Nephron (organoid): ENCODE data around the gene MEGF6.

ENCODE experiments used
- H3K27ac Mint-ChIP-seq, 3 experiments: 2 replicates each; pipeline ENCODE4 v1.8.0; 2020; ENCODE audit warnings: mixed read lengths in 3 of 3, mild to moderate bottlenecking in 2 of 3, moderate library complexity in 1 of 3
- H3K27me3 Mint-ChIP-seq: 2 replicates; pipeline ENCODE4 v1.8.0; 2021; ENCODE audit warnings: low read depth, mild to moderate bottlenecking, moderate library complexity, mixed read lengths
- H3K36me3 Mint-ChIP-seq: 2 replicates; pipeline ENCODE4 v1.8.0; 2020; ENCODE audit warnings: low read depth, mixed read lengths
- H3K4me1 Mint-ChIP-seq: 2 replicates; pipeline ENCODE4 v1.8.0; 2020; ENCODE audit warnings: mixed read lengths
- H3K4me3 Mint-ChIP-seq, 3 experiments: 2 replicates each; pipeline ENCODE4 v1.8.0; 2020; ENCODE audit warnings: mild to moderate bottlenecking in 3 of 3, mixed read lengths in 3 of 3, moderate library complexity in 2 of 3
- H3K9me3 Mint-ChIP-seq: 2 replicates; pipeline ENCODE4 v1.8.0; 2020; ENCODE audit warnings: mixed read lengths
- TF ChIP-seq, protein P1 (sequence below), 3 experiments: fragments of 200-600 bp; sonication (generic); IDR thresholded peaks; one replicate each; pipeline ENCODE4 v1.5.0; 2021; ENCODE audit warnings: antibody characterized with exemption in 3 of 3; ENCODE audit not compliant: unreplicated experiment in 3 of 3

The MEGF6 gene

GRCh38 chr1:3645666-3646355 lies 34.5 kb upstream of the MEGF6 start:
- H3K4me3 Mint-ChIP-seq, result no peak overlapping the region
- TF ChIP-seq, protein P1, sequence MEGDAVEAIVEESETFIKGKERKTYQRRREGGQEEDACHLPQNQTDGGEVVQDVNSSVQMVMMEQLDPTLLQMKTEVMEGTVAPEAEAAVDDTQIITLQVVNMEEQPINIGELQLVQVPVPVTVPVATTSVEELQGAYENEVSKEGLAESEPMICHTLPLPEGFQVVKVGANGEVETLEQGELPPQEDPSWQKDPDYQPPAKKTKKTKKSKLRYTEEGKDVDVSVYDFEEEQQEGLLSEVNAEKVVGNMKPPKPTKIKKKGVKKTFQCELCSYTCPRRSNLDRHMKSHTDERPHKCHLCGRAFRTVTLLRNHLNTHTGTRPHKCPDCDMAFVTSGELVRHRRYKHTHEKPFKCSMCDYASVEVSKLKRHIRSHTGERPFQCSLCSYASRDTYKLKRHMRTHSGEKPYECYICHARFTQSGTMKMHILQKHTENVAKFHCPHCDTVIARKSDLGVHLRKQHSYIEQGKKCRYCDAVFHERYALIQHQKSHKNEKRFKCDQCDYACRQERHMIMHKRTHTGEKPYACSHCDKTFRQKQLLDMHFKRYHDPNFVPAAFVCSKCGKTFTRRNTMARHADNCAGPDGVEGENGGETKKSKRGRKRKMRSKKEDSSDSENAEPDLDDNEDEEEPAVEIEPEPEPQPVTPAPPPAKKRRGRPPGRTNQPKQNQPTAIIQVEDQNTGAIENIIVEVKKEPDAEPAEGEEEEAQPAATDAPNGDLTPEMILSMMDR (IDR thresholded peaks at IDR 0.05; ENCODE audit: unreplicated experiment in 3 of 3), result no peak
- peaks cover 25% of the 10 kb centered on the region for H3K36me3 Mint-ChIP-seq
- H3K27me3 Mint-ChIP-seq, result peaks cover 13% of the 10 kb centered on the region
- H3K9me3 Mint-ChIP-seq, result no peaks in the 10 kb centered on the region
- H3K4me1 Mint-ChIP-seq, result peaks cover 16% of the 10 kb centered on the region
- H3K27ac Mint-ChIP-seq, result no peak overlapping the region

DNA sequence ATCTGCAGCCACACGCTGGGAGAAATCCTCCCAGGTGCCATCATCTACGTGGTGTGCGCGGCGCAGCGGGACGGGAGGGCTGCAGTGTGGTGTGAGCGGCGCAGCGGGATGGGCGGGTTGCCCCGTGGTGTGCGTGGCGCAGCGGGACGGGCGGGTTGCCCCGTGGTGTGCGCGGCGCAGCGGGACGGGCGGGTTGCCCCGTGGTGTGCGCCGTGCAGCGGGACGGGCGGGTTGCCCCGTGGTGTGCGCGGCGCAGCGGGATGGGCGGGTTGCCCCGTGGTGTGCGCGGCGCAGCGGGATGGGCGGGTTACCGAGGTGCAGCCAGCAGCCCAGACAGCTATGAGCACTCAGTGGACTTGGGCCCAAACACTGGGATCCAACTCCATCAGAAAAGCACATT lies 33.9 kb upstream of the MEGF6 start:
- no peaks in the 10 kb centered on the region for H3K9me3 Mint-ChIP-seq
- no peak overlapping the region for H3K27ac Mint-ChIP-seq
- peaks cover 8% of the 10 kb centered on the region for H3K27me3 Mint-ChIP-seq
- H3K36me3 Mint-ChIP-seq, result peaks cover 25% of the 10 kb centered on the region
- peaks cover 13% of the 10 kb centered on the region for H3K4me1 Mint-ChIP-seq
- TF ChIP-seq, protein P1 (IDR thresholded peaks at IDR 0.05; ENCODE audit: unreplicated experiment in 3 of 3), result no peak
- no peak overlapping the region for H3K4me3 Mint-ChIP-seq

- Mint-ChIP-seq H3K27ac (no peak overlapping the region), H3K4me3 (no peak overlapping the region), H3K27me3 (peaks cover 3% of the 10 kb centered on the region), H3K9me3 (no peaks in the 10 kb centered on the region), H3K4me1 (peaks cover 9% of the 10 kb centered on the region), H3K36me3 (peaks cover 25% of the 10 kb centered on the region)
- TF ChIP-seq, protein P1 (IDR thresholded peaks at IDR 0.05; ENCODE audit: unreplicated experiment in 3 of 3), result no peak
Observed at GRCh38 chr1:3644273-3644672, 33.0 kb upstream of the MEGF6 start.

DNA sequence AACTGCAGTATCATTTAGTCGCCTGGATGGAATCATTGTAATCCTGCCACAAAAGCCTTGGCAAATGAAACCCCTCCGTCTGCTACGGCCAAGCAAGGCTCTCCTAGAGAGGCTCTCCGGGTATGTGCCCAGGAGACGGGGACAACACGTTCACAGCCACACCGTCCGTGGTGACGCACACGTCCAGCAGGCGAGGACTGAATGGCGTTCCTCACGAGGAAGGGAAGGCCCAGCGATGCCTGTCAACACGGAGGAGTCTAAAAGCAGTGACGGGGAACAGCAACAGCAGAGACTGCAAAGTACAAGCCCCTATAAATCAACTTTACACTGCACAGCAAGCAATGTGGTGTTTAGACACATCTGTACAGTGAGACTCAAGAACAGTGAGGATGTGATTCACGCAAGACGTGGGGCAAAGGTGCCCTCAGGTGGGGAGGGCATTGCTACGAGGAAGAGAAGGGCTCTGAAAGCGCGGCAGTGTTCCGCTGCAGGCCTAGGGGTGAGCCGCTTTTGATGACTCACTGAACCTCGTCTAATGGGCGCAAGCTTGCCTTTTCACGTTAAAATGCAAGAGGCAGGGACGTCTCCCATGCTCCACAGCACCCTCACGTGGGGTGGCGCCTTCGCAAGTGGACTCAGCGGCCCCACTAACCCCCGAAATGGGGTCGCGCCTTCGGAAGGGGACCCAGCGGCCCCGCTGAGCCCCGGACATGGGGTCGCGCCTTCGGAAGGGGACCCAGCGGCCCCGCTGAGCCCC lies 31.8 kb upstream of the MEGF6 start:
- Mint-ChIP-seq H3K27me3 (peaks cover 3% of the 10 kb centered on the region), H3K27ac (no peak overlapping the region), H3K4me3 (no peak overlapping the region), H3K36me3 (peaks cover 33% of the 10 kb centered on the region), H3K4me1 (peaks cover 10% of the 10 kb centered on the region), H3K9me3 (no peaks in the 10 kb centered on the region)
- TF ChIP-seq, protein P1 (IDR thresholded peaks at IDR 0.05; ENCODE audit: unreplicated experiment in 3 of 3), result no peak

- Mint-ChIP-seq H3K27me3 (peaks cover 3% of the 10 kb centered on the region), H3K4me1 (peaks cover 9% of the 10 kb centered on the region), H3K9me3 (no peaks in the 10 kb centered on the region), H3K4me3 (no peak overlapping the region), H3K36me3 (peaks cover 41% of the 10 kb centered on the region), H3K27ac (no peak overlapping the region)
- TF ChIP-seq, protein P1 (IDR thresholded peaks at IDR 0.05; ENCODE audit: unreplicated experiment in 3 of 3), result no peak
Observed at GRCh38 chr1:3641816-3642215, 30.5 kb upstream of the MEGF6 start.
